ENCODE measurements around the gene RCAN2.
A peak's percentile ranks its signal among the peaks of the same experiment; 100 is the strongest.
"Not testable (repeated sequence)": the region's sequence is repeated elsewhere in the genome, so short reads cannot be mapped to it uniquely, and the experiment has no call there.

Gene RCAN2

GRCh38 chr6:46381057-46381456, 110.2 kb downstream of the RCAN2 start:
- DNase-seq = peak; percentile 16

- DNase-seq = no peak
Observed at GRCh38 chr6:46380152-46380807, 111.0 kb downstream of the RCAN2 start.

- no peak for DNase-seq
Observed at GRCh38 chr6:46378882-46379416, 112.3 kb downstream of the RCAN2 start.

- no peak for DNase-seq
Observed at GRCh38 chr6:46378161-46378881, 112.9 kb downstream of the RCAN2 start.

GRCh38 chr6:46377209-46377608, 114.0 kb downstream of the RCAN2 start:
- no peak for DNase-seq

GRCh38 chr6:46376562-46377061, 114.6 kb downstream of the RCAN2 start:
- DNase-seq = no peak

- DNase-seq = no peak
Observed at GRCh38 chr6:46370622-46371021, 120.6 kb downstream of the RCAN2 start.

GRCh38 chr6:46368169-46368536, 123.1 kb downstream of the RCAN2 start:
- no peak for DNase-seq

GRCh38 chr6:46367354-46368168, 123.7 kb downstream of the RCAN2 start:
- DNase-seq = peak; percentile 28

- no peak for DNase-seq
Observed at GRCh38 chr6:46366190-46366900, 124.9 kb downstream of the RCAN2 start.

GRCh38 chr6:46357591-46357990, 133.7 kb downstream of the RCAN2 start:
- DNase-seq = no peak

- no peak for DNase-seq
Observed at GRCh38 chr6:46356543-46356942, 134.7 kb downstream of the RCAN2 start.

GRCh38 chr6:46353528-46353927, 137.7 kb downstream of the RCAN2 start:
- no peak for DNase-seq

- DNase-seq = no peak
Observed at GRCh38 chr6:46352541-46353268, 138.5 kb downstream of the RCAN2 start.

GRCh38 chr6:46350714-46351113, 140.5 kb downstream of the RCAN2 start:
- no peak for DNase-seq

GRCh38 chr6:46347669-46348068, 143.6 kb downstream of the RCAN2 start:
- no peak for DNase-seq

GRCh38 chr6:46340246-46340645, 151.0 kb downstream of the RCAN2 start:
- DNase-seq = no peak

- DNase-seq = no peak
Observed at GRCh38 chr6:46338131-46338530, 153.1 kb downstream of the RCAN2 start.

GRCh38 chr6:46334442-46334841, 156.8 kb downstream of the RCAN2 start:
- DNase-seq = no peak

- DNase-seq = no peak
Observed at GRCh38 chr6:46333481-46333880, 157.8 kb downstream of the RCAN2 start.

- DNase-seq = not testable (repeated sequence)
Observed at GRCh38 chr6:46332448-46332847, 158.8 kb downstream of the RCAN2 start.

GRCh38 chr6:46331461-46331860, 159.8 kb downstream of the RCAN2 start:
- DNase-seq = no peak
